ENCODE data around the gene RAB25.

DNA sequence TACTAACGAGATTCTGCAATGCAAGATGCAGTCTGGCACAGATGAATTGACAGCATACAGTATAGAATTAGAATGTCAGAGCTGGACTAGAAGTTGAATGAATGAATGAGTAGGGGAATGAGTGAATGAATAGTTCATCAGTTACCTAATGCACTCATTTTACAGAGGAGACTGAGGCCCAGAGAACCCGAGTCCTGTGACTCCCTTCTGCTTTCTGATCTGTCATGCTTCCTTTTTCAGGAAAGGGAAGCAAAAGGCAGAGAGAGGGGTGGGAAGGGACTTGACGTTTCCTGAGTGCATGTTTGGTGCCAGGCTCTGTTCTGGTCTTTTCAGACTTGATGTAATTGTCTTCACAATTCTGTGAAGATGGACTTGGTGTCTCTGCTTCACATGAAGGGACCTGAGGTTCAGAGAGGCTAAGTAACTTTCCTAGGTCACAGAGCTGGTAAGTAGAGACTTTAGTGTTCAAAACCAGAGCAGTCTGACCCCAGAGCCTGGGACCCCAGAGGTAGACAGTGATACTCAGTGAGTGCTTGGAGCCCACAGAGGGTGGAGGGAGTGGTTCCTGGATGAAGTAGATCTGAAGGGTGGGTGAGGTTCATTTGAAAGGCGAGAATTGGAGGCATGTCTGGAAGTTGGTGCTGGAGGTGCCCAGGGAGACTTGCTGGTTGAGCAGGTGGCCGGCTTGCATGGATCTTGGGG, 29.3 kb downstream of the RAB25 start:
- TF ChIP-seq POLR2AphosphoS5 (IDR thresholded peaks at IDR 0.05; ENCODE audit: borderline replicate concordance, low read depth, low read length) = no peak
- no peak for TF ChIP-seq EZH2 (IDR thresholded peaks at IDR 0.05)
- TF ChIP-seq FOXP2 (optimal IDR thresholded peaks at IDR 0.05; ENCODE audit: control extremely low read depth, extremely low read length, insufficient read depth) = no peak
